ENCODE results near the gene PHLDB1.

The PHLDB1 gene

DNA sequence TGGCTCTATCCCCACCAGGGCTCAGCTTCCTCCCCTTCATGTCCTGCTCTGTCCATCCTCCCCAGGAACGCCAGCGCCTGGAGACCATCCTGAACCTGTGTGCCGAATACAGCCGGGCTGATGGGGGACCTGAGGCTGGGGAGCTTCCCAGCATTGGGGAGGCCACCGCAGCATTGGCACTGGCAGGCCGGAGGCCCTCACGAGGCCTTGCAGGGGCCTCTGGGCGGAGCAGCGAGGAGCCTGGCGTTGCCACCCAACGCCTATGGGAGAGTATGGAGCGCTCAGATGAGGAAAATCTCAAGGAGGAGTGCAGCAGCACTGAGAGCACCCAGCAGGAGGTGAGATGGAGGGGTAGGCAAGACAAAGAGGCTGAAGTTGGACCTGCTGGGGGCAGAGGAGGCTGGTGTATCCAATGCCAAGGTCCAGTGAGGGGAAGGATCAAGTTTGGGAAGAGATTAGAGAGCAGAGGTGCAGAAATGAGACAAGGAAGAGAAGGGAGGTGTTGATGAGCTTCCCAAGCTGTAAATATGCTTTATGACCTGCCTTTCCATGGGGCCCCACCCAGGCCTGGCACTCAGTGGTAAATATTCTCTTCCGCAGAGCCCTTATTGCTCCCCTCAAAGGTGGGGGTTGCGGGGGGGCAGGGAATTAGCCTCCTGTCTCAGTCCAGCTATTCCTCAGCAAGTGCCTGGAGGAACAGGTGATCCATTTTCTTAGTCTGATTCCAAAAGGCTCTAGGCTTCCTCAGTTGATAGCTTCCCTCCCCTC lies 23.9 kb downstream of the PHLDB1 start:
- H3K9ac ChIP-seq (ENCODE audit: low read length), result no peak overlapping the region
- H3K23ac ChIP-seq (ENCODE audit: low read length in 2 of 2), result no peak overlapping the region
- H2BK5ac ChIP-seq (ENCODE audit: low read depth, low read length, poor library complexity, severe bottlenecking), result no peak overlapping the region
- peaks cover 33% of the 10 kb centered on the region for H3K4me1 ChIP-seq (ENCODE audit: control insufficient read depth, insufficient read depth, low read depth, low read length)
- no peak overlapping the region for H3K18ac ChIP-seq (ENCODE audit: low read depth in 1 of 2, low read length in 2 of 2)
- no peak overlapping the region for H3K4me3 ChIP-seq (ENCODE audit: insufficient read depth in 1 of 2, low read depth in 1 of 2, low read length in 2 of 2)
- peaks cover 56% of the 10 kb centered on the region for H3K79me1 ChIP-seq (replicated peaks; ENCODE audit: low read length, poor library complexity, severe bottlenecking)
- H3K27me3 ChIP-seq (ENCODE audit: control insufficient read depth in 1 of 2, insufficient read depth in 1 of 2, low read length in 2 of 2), result no peaks in the 10 kb centered on the region
- no peak overlapping the region for H3K4ac ChIP-seq (ENCODE audit: low read depth in 1 of 2, low read length in 2 of 2)
- no peak overlapping the region for H2AK5ac ChIP-seq (ENCODE audit: low read length, severe bottlenecking)
- no peak overlapping the region for H2BK15ac ChIP-seq (ENCODE audit: low read depth, poor library complexity, severe bottlenecking)
- H3K4me2 ChIP-seq (ENCODE audit: low read length, poor library complexity, severe bottlenecking), result no peak overlapping the region
- no peaks in the 10 kb centered on the region for H3K9me3 ChIP-seq (ENCODE audit: control insufficient read depth, low read length)
- 93% methylated on average over 14 of the region's 14 CpGs for WGBS
- no peak overlapping the region for H4K91ac ChIP-seq (ENCODE audit: low read length)
- H3K27ac ChIP-seq (ENCODE audit: low read length, poor library complexity, severe bottlenecking), result no peak overlapping the region
- DNase-seq, result no peak
- H2BK12ac ChIP-seq (ENCODE audit: low read length in 2 of 2), result no peak overlapping the region
- H3K14ac ChIP-seq (ENCODE audit: low read length in 2 of 2), result no peak overlapping the region
- H2AFZ ChIP-seq (ENCODE audit: low read depth, low read length), result no peak overlapping the region
- H4K8ac ChIP-seq (ENCODE audit: low read length), result no peak overlapping the region
- H2BK120ac ChIP-seq (ENCODE audit: low read depth, low read length), result no peak overlapping the region
- H3K36me3 ChIP-seq (ENCODE audit: control insufficient read depth in 1 of 2, insufficient read depth in 2 of 2, low read depth in 1 of 2, low read length in 2 of 2), result peaks cover 87 to 98% of the 10 kb centered on the region in 2 experiments

DNA sequence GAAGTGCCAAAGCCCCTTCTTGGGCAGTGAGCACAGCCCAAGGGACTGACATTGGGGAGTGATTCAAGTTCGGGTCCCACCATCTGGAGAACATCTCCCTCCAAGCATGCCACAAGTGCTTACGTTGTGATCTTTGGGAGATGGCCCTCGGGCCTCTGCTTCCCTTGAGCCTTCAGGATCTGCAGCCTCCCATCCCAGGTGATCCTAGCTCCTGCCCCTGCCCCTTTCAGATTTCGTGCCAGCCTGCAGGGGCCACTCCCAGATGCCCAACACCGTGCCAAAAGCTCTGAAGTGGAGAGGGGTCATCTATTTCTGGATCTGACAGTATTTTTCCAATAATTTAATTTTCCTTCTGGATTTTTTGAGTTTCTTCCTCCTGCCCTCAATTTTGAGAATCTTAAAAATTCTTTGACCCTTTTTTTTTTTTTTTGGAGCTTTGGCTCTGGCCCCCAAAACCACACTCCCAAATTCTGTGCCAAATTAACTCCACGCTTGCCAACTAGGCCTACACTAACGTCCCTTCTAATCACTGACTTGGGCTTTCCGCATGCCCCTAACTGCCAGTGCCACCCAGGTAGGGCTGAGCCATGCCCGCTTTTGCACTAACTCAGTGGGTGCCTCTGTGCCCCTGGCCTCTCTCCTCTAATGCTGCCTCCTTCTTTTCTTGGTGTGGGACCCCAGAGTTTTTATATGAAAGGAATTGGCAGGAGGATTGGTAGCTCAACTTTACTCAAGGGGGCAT lies 25.3 kb downstream of the PHLDB1 start:
- Histone ChIP-seq H2AFZ (ENCODE audit: low read depth, low read length) (no peak overlapping the region), H3K9me3 (ENCODE audit: control insufficient read depth, low read length) (no peaks in the 10 kb centered on the region), H2BK120ac (ENCODE audit: low read depth, low read length) (no peak overlapping the region), H3K27me3 (ENCODE audit: control insufficient read depth in 1 of 2, insufficient read depth in 1 of 2, low read length in 2 of 2) (no peaks in the 10 kb centered on the region), H3K4me3 (ENCODE audit: insufficient read depth in 1 of 2, low read depth in 1 of 2, low read length in 2 of 2) (no peak overlapping the region), H3K9ac (ENCODE audit: low read length) (no peak overlapping the region), H2AK5ac (ENCODE audit: low read length, severe bottlenecking) (no peak overlapping the region), H3K23ac (ENCODE audit: low read length in 2 of 2) (no peak overlapping the region), H4K8ac (ENCODE audit: low read length) (no peak overlapping the region), H2BK12ac (ENCODE audit: low read length in 2 of 2) (no peak overlapping the region), H4K91ac (ENCODE audit: low read length) (no peak overlapping the region), H3K36me3 (ENCODE audit: control insufficient read depth in 1 of 2, insufficient read depth in 2 of 2, low read depth in 1 of 2, low read length in 2 of 2) (peaks cover 82 to 95% of the 10 kb centered on the region in 2 experiments), H3K4me1 (ENCODE audit: control insufficient read depth, insufficient read depth, low read depth, low read length) (peaks cover 33% of the 10 kb centered on the region), H2BK5ac (ENCODE audit: low read depth, low read length, poor library complexity, severe bottlenecking) (no peak overlapping the region), H3K79me1 (replicated peaks; ENCODE audit: low read length, poor library complexity, severe bottlenecking) (peaks cover 51% of the 10 kb centered on the region), H2BK15ac (ENCODE audit: low read depth, poor library complexity, severe bottlenecking) (no peak overlapping the region), H3K18ac (ENCODE audit: low read depth in 1 of 2, low read length in 2 of 2) (no peak overlapping the region), H3K14ac (ENCODE audit: low read length in 2 of 2) (peak overlapping the region in 1 of 2 experiments; percentile 19), H3K27ac (ENCODE audit: low read length, poor library complexity, severe bottlenecking) (no peak overlapping the region), H3K4me2 (ENCODE audit: low read length, poor library complexity, severe bottlenecking) (no peak overlapping the region), H3K4ac (ENCODE audit: low read depth in 1 of 2, low read length in 2 of 2) (no peak overlapping the region)
- WGBS, result 91% methylated on average over 8 of the region's 9 CpGs
- DNase-seq, result no peak

DNA sequence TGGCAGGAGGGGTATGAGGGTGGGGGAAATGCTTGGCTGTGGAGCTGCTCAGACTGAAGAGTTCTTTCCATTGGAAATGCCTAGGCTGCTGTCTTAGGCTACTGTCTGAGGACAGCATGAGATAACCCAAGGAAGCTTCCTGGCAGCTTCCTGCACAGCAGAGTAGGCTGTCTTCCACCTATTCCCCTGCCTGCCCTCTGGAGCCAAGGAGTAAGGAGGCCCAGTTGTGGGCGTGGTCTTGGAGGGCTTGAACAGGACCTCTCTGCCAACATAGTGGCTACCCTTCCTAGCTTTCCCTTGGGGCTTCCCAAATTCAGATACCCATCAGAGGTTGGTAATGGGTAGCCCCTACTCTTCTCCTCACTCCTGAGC lies 25.9 kb downstream of the PHLDB1 start:
- H3K4me3 ChIP-seq (ENCODE audit: insufficient read depth in 1 of 2, low read depth in 1 of 2, low read length in 2 of 2), result peak overlapping the region in 1 of 2 experiments; percentile 24
- H3K4ac ChIP-seq (ENCODE audit: low read depth in 1 of 2, low read length in 2 of 2), result no peak overlapping the region
- H3K9ac ChIP-seq (ENCODE audit: low read length), result peak overlapping the region; percentile 78
- H4K8ac ChIP-seq (ENCODE audit: low read length), result peak overlapping the region; percentile 9
- H3K79me1 ChIP-seq (replicated peaks; ENCODE audit: low read length, poor library complexity, severe bottlenecking), result peaks cover 49% of the 10 kb centered on the region
- H2BK120ac ChIP-seq (ENCODE audit: low read depth, low read length), result no peak overlapping the region
- no peaks in the 10 kb centered on the region for H3K27me3 ChIP-seq (ENCODE audit: control insufficient read depth in 1 of 2, insufficient read depth in 1 of 2, low read length in 2 of 2)
- H3K4me2 ChIP-seq (ENCODE audit: low read length, poor library complexity, severe bottlenecking), result no peak overlapping the region
- H3K9me3 ChIP-seq (ENCODE audit: control insufficient read depth, low read length), result no peaks in the 10 kb centered on the region
- peaks cover 33% of the 10 kb centered on the region for H3K4me1 ChIP-seq (ENCODE audit: control insufficient read depth, insufficient read depth, low read depth, low read length)
- WGBS, result 100% methylated on average over 1 of the region's 1 CpG
- peak overlapping the region in 1 of 2 experiments; percentile 22 for H2BK12ac ChIP-seq (ENCODE audit: low read length in 2 of 2)
- H2AK5ac ChIP-seq (ENCODE audit: low read length, severe bottlenecking), result no peak overlapping the region
- H2BK15ac ChIP-seq (ENCODE audit: low read depth, poor library complexity, severe bottlenecking), result no peak overlapping the region
- no peak overlapping the region for H3K14ac ChIP-seq (ENCODE audit: low read length in 2 of 2)
- no peak overlapping the region for H2AFZ ChIP-seq (ENCODE audit: low read depth, low read length)
- no peak overlapping the region for H3K23ac ChIP-seq (ENCODE audit: low read length in 2 of 2)
- no peak for DNase-seq
- H3K36me3 ChIP-seq (ENCODE audit: control insufficient read depth in 1 of 2, insufficient read depth in 2 of 2, low read depth in 1 of 2, low read length in 2 of 2), result peaks cover 82 to 93% of the 10 kb centered on the region in 2 experiments
- no peak overlapping the region for H3K27ac ChIP-seq (ENCODE audit: low read length, poor library complexity, severe bottlenecking)
- H4K91ac ChIP-seq (ENCODE audit: low read length), result no peak overlapping the region
- H3K18ac ChIP-seq (ENCODE audit: low read depth in 1 of 2, low read length in 2 of 2), result no peak overlapping the region
- no peak overlapping the region for H2BK5ac ChIP-seq (ENCODE audit: low read depth, low read length, poor library complexity, severe bottlenecking)

DNA sequence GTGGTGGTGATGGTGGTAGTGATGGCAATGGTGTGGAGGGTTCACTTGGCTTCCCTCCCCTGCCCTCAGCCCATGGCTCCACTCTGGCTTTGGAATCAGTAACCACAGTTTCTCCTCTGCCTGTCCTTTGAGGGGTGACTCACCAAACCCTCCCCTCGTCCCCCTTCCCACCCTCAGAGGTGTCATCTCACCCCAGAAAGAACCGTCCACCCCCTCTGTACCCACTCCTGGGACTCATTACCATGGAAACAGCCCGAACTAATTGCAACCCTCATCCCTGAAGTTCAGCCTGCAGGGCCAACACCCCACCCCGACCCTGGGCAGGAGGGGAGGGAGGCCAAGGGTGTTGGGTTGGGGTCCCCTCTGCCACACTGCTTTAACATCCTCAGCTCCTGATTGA lies 26.6 kb downstream of the PHLDB1 start:
- Histone ChIP-seq H3K4me2 (ENCODE audit: low read length, poor library complexity, severe bottlenecking) (no peak overlapping the region), H3K18ac (ENCODE audit: low read depth in 1 of 2, low read length in 2 of 2) (peak overlapping the region in 1 of 2 experiments; percentile 41), H2AFZ (ENCODE audit: low read depth, low read length) (no peak overlapping the region), H2BK5ac (ENCODE audit: low read depth, low read length, poor library complexity, severe bottlenecking) (no peak overlapping the region), H3K36me3 (ENCODE audit: control insufficient read depth in 1 of 2, insufficient read depth in 2 of 2, low read depth in 1 of 2, low read length in 2 of 2) (peaks cover 82 to 94% of the 10 kb centered on the region in 2 experiments), H3K4ac (ENCODE audit: low read depth in 1 of 2, low read length in 2 of 2) (no peak overlapping the region), H3K14ac (ENCODE audit: low read length in 2 of 2) (no peak overlapping the region), H3K27ac (ENCODE audit: low read length, poor library complexity, severe bottlenecking) (no peak overlapping the region), H3K9me3 (ENCODE audit: control insufficient read depth, low read length) (no peaks in the 10 kb centered on the region), H3K27me3 (ENCODE audit: control insufficient read depth in 1 of 2, insufficient read depth in 1 of 2, low read length in 2 of 2) (no peaks in the 10 kb centered on the region), H2AK5ac (ENCODE audit: low read length, severe bottlenecking) (no peak overlapping the region), H3K23ac (ENCODE audit: low read length in 2 of 2) (no peak overlapping the region), H2BK15ac (ENCODE audit: low read depth, poor library complexity, severe bottlenecking) (no peak overlapping the region), H3K4me1 (ENCODE audit: control insufficient read depth, insufficient read depth, low read depth, low read length) (peaks cover 33% of the 10 kb centered on the region), H2BK12ac (ENCODE audit: low read length in 2 of 2) (no peak overlapping the region), H4K91ac (ENCODE audit: low read length) (no peak overlapping the region), H4K8ac (ENCODE audit: low read length) (no peak overlapping the region), H3K79me1 (replicated peaks; ENCODE audit: low read length, poor library complexity, severe bottlenecking) (peaks cover 50% of the 10 kb centered on the region), H2BK120ac (ENCODE audit: low read depth, low read length) (no peak overlapping the region), H3K4me3 (ENCODE audit: insufficient read depth in 1 of 2, low read depth in 1 of 2, low read length in 2 of 2) (peak overlapping the region in 1 of 2 experiments; percentile 24), H3K9ac (ENCODE audit: low read length) (peak overlapping the region; percentile 78)
- 58% methylated on average over 2 of the region's 4 CpGs for WGBS
- peak; percentile 59 for DNase-seq

Data from mesenchymal stem cell (in vitro differentiated cells and primary cell).